ENCODE data around the gene GMIP.

GRCh38 chr19:19653597-19654147 is 10.2 kb upstream of the GMIP start:
- no peak for TF ChIP-seq CTCF (conservative IDR thresholded peaks at IDR 0.05; ENCODE audit: low read depth, low read length)
- TF ChIP-seq POLR2A (IDR thresholded peaks at IDR 0.05; ENCODE audit: low read depth, low read length), result no peak
- no peak for TF ChIP-seq ELK1 (IDR thresholded peaks at IDR 0.05; ENCODE audit: borderline replicate concordance, low read depth, low read length)
- no peak for TF ChIP-seq NFE2L2 (IDR thresholded peaks at IDR 0.05; ENCODE audit: low read depth, low read length)
